Neural progenitor cell (in vitro differentiated cells): ENCODE results near the gene TLE5. TPM values are rescaled to one million over a fixed set of nuclear protein-coding genes. Genes with fewer than 3 reads are reported as not detected.

Source experiments
- DNase-seq: peaks from one replicate; pipeline ENCODE4 v3.0.0-alpha.2; 2016; ENCODE audit warnings: low spot score
- H2AFZ ChIP-seq: fragments of 200-600 bp; sonication (generic); replicated peaks from 2 replicates; pipeline ENCODE4 v1.6.1; 2016; ENCODE audit warnings: antibody characterized with exemption
- H3F3A ChIP-seq: fragments of 200-600 bp; sonication (generic); 2 replicates; pipeline ENCODE4 v1.6.1; 2016; ENCODE audit warnings: antibody characterized with exemption, low read depth
- H3K27ac ChIP-seq: fragments of 200-600 bp; sonication (generic); 2 replicates; pipeline ENCODE4 v1.5.1; 2016; ENCODE audit warnings: mild to moderate bottlenecking
- H3K27me3 ChIP-seq: fragments of 200-600 bp; sonication (generic); 2 replicates; pipeline ENCODE4 v1.6.1; 2016; ENCODE audit warnings: mild to moderate bottlenecking, moderate library complexity
- H3K36me3 ChIP-seq: fragments of 200-600 bp; sonication (generic); 2 replicates; pipeline ENCODE4 v1.5.1; 2016
- H3K4me1 ChIP-seq: fragments of 200-600 bp; sonication (generic); 2 replicates; pipeline ENCODE4 v1.6.1; 2016; ENCODE audit warnings: mixed run types
- H3K4me2 ChIP-seq: fragments of 200-600 bp; sonication (generic); 2 replicates; pipeline ENCODE4 v1.6.1; 2016
- H3K4me3 ChIP-seq: fragments of 200-600 bp; sonication (generic); 2 replicates; pipeline ENCODE4 v1.5.1; 2016
- H3K79me2 ChIP-seq: fragments of 200-600 bp; sonication (generic); 2 replicates; pipeline ENCODE4 v1.6.1; 2016; ENCODE audit warnings: low read depth
- H3K9ac ChIP-seq: fragments of 200-600 bp; sonication (generic); 2 replicates; pipeline ENCODE4 v1.6.1; 2016
- H3K9me3 ChIP-seq: fragments of 200-600 bp; sonication (generic); 2 replicates; pipeline ENCODE4 v1.5.1; 2016; ENCODE audit warnings: low read depth
- H4K20me1 ChIP-seq: fragments of 200-600 bp; sonication (generic); 2 replicates; pipeline ENCODE4 v1.6.1; 2016; ENCODE audit warnings: low read depth
- H3K27ac Mint-ChIP-seq: 3 replicates; pipeline ENCODE4 v1.8.0; 2021; ENCODE audit warnings: mixed read lengths
- H3K27me3 Mint-ChIP-seq: 2 replicates; pipeline ENCODE4 v1.8.0; 2022; ENCODE audit warnings: low read depth, mild to moderate bottlenecking, inconsistent platforms, moderate library complexity, mixed read lengths; ENCODE audit not compliant: insufficient read depth
- H3K36me3 Mint-ChIP-seq: 3 replicates; pipeline ENCODE4 v1.8.0; 2021; ENCODE audit warnings: mixed read lengths
- H3K4me1 Mint-ChIP-seq: 3 replicates; pipeline ENCODE4 v1.8.0; 2021; ENCODE audit warnings: mixed read lengths
- H3K4me3 Mint-ChIP-seq: 3 replicates; pipeline ENCODE4 v1.8.0; 2021; ENCODE audit warnings: mild to moderate bottlenecking, moderate library complexity, mixed read lengths
- H3K9me3 Mint-ChIP-seq: 3 replicates; pipeline ENCODE4 v1.8.0; 2020; ENCODE audit warnings: mixed read lengths
- EZH2 ChIP-seq: fragments of 200-600 bp; sonication (generic); IDR thresholded peaks from 2 replicates; pipeline ENCODE4 v1.6.1; 2017; ENCODE audit warnings: antibody characterized with exemption, mild to moderate bottlenecking, moderate library complexity
- EZH2phosphoT487 ChIP-seq: fragments of 200-600 bp; sonication (generic); IDR thresholded peaks from 2 replicates; pipeline ENCODE4 v1.6.1; 2017; ENCODE audit warnings: antibody characterized with exemption
- total RNA-seq: library from RNA; depleted of rRNA; stranded (reverse); fragments of >200 nt; gene quantifications from 2 replicates; pipeline ENCODE4 v1.2.3, GENCODE V29; 2015; ENCODE audit warnings: low replicate concordance
- TF ChIP-seq, protein P1 (sequence below): fragments of 200-600 bp; sonication (generic); IDR thresholded peaks from 2 replicates; pipeline ENCODE4 v1.5.1; 2017; ENCODE audit warnings: antibody characterized with exemption, mild to moderate bottlenecking

The TLE5 gene
- total RNA-seq, 1 donor from 2014 or later = 54.6 TPM

DNA sequence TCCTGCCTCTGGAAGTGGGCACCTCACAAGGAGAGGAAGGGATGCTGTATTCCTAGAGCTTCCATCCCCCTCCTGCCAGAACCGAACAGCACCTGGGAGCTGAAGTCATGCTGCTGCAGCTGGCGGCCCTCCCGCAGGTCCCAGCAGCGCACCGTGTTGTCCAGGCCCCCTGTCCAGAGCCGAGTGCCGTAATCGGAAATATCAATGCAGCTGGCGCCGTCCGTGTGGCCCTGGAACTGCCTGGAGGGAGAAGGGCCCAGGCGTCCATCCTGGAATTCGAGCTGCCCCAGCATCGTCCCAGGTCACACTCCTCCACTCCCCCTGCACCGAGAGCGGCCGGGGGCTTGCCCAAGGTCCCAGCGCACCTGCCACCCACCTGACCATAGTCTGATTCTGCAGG lies 57.0 kb downstream of the TLE5 start:
- Mint-ChIP-seq H3K4me3 (no peak overlapping the region), H3K36me3 (no peaks in the 10 kb centered on the region)
- no peak overlapping the region for H3K4me2 ChIP-seq

GRCh38 chr19:3004522-3004921 lies 57.8 kb downstream of the TLE5 start:
- no peaks in the 10 kb centered on the region for H4K20me1 ChIP-seq
- H3K4me1 Mint-ChIP-seq = peaks cover 4% of the 10 kb centered on the region
- H2AFZ ChIP-seq = no peak overlapping the region
- no peak overlapping the region for H3K4me2 ChIP-seq
- no peak overlapping the region for H3K4me3 Mint-ChIP-seq
- no peaks in the 10 kb centered on the region for H3K4me1 ChIP-seq
- H3K27ac Mint-ChIP-seq = no peak overlapping the region
- no peaks in the 10 kb centered on the region for H3K9me3 ChIP-seq
- TF ChIP-seq EZH2 (no peak), EZH2phosphoT487 (no peak)
- TF ChIP-seq, protein P1, sequence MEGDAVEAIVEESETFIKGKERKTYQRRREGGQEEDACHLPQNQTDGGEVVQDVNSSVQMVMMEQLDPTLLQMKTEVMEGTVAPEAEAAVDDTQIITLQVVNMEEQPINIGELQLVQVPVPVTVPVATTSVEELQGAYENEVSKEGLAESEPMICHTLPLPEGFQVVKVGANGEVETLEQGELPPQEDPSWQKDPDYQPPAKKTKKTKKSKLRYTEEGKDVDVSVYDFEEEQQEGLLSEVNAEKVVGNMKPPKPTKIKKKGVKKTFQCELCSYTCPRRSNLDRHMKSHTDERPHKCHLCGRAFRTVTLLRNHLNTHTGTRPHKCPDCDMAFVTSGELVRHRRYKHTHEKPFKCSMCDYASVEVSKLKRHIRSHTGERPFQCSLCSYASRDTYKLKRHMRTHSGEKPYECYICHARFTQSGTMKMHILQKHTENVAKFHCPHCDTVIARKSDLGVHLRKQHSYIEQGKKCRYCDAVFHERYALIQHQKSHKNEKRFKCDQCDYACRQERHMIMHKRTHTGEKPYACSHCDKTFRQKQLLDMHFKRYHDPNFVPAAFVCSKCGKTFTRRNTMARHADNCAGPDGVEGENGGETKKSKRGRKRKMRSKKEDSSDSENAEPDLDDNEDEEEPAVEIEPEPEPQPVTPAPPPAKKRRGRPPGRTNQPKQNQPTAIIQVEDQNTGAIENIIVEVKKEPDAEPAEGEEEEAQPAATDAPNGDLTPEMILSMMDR = no peak
- no peak overlapping the region for H3K4me3 ChIP-seq
- no peak overlapping the region for H3K9ac ChIP-seq
- no peaks in the 10 kb centered on the region for H3K9me3 Mint-ChIP-seq
- no peak for DNase-seq
- H3K27me3 Mint-ChIP-seq = peaks cover 12% of the 10 kb centered on the region
- no peaks in the 10 kb centered on the region for H3K27me3 ChIP-seq
- no peaks in the 10 kb centered on the region for H3K79me2 ChIP-seq
- H3K36me3 ChIP-seq = no peaks in the 10 kb centered on the region
- no peak overlapping the region for H3K27ac ChIP-seq
- no peaks in the 10 kb centered on the region for H3F3A ChIP-seq
- H3K36me3 Mint-ChIP-seq = no peaks in the 10 kb centered on the region

More for the DNA sequence above, 57.0 kb downstream of the TLE5 start:
- no peak overlapping the region for H3K27ac Mint-ChIP-seq
- Histone ChIP-seq H3K4me3 (no peak overlapping the region), H3K79me2 (no peaks in the 10 kb centered on the region), H3K27ac (no peak overlapping the region), H4K20me1 (no peaks in the 10 kb centered on the region), H3K27me3 (no peaks in the 10 kb centered on the region), H3K9me3 (no peaks in the 10 kb centered on the region), H2AFZ (no peak overlapping the region), H3K36me3 (no peaks in the 10 kb centered on the region), H3F3A (no peaks in the 10 kb centered on the region), H3K9ac (no peak overlapping the region), H3K4me1 (no peaks in the 10 kb centered on the region)
- H3K27me3 Mint-ChIP-seq = peaks cover 16% of the 10 kb centered on the region
- no peak for TF ChIP-seq EZH2phosphoT487
- no peak for TF ChIP-seq EZH2
- TF ChIP-seq, protein P1 = no peak
- no peaks in the 10 kb centered on the region for H3K9me3 Mint-ChIP-seq
- DNase-seq = no peak
- H3K4me1 Mint-ChIP-seq = peaks cover 4% of the 10 kb centered on the region

GRCh38 chr19:3003046-3003445 lies 59.2 kb downstream of the TLE5 start:
- no peaks in the 10 kb centered on the region for H3K36me3 Mint-ChIP-seq
- Histone ChIP-seq H3F3A (no peaks in the 10 kb centered on the region), H3K27ac (no peak overlapping the region), H3K4me2 (no peak overlapping the region), H4K20me1 (no peaks in the 10 kb centered on the region), H3K79me2 (no peaks in the 10 kb centered on the region), H3K9ac (no peak overlapping the region), H2AFZ (no peak overlapping the region), H3K36me3 (no peaks in the 10 kb centered on the region), H3K9me3 (no peaks in the 10 kb centered on the region), H3K4me1 (no peaks in the 10 kb centered on the region), H3K27me3 (no peaks in the 10 kb centered on the region), H3K4me3 (no peak overlapping the region)
- peaks cover 4% of the 10 kb centered on the region for H3K4me1 Mint-ChIP-seq
- TF ChIP-seq EZH2 = no peak
- TF ChIP-seq EZH2phosphoT487 = no peak
- TF ChIP-seq, protein P1 = no peak
- H3K27ac Mint-ChIP-seq = no peak overlapping the region
- no peak overlapping the region for H3K4me3 Mint-ChIP-seq
- peaks cover 3% of the 10 kb centered on the region for H3K9me3 Mint-ChIP-seq
- peaks cover 16% of the 10 kb centered on the region for H3K27me3 Mint-ChIP-seq
- DNase-seq = no peak

Other genes starting within 250 kb of the TLE5 start
- gene ZNF554, start 242.6 kb downstream of the TLE5 start, total RNA-seq = 10.1 and 11.0 TPM in 2 replicates
- gene ZNF555, start 221.0 kb downstream of the TLE5 start, total RNA-seq = 14.6 and 18.8 TPM in 2 replicates
- gene ZNF556, start 195.2 kb downstream of the TLE5 start, total RNA-seq = 0.25 TPM in 1 of 2 replicates, not detected in the other
- gene ZNF57, start 161.6 kb downstream of the TLE5 start, total RNA-seq = 5.6 and 6.3 TPM in 2 replicates
- 6.2 and 6.5 TPM in 2 replicates for gene ZNF77, start 117.5 kb downstream of the TLE5 start, total RNA-seq
- gene TLE6, start 84.9 kb downstream of the TLE5 start, total RNA-seq = 0.22 and 1.8 TPM in 2 replicates
- 1.1 TPM in 1 of 2 replicates, not detected in the other for gene TLE2, start 33.2 kb downstream of the TLE5 start, total RNA-seq
- 12.4 and 19.5 TPM in 2 replicates for gene GNA11, start 31.9 kb upstream of the TLE5 start, total RNA-seq
- not detected in 2 replicates for gene GNA15, start 73.5 kb upstream of the TLE5 start, total RNA-seq
- not detected in 2 replicates for gene S1PR4, start 116.3 kb upstream of the TLE5 start, total RNA-seq
- gene NCLN, start 123.4 kb upstream of the TLE5 start, total RNA-seq = 12.2 and 50.8 TPM in 2 replicates
- gene CELF5, start 162.2 kb upstream of the TLE5 start, total RNA-seq = 7.9 and 16.1 TPM in 2 replicates